UCSD-AML1 (cell line): ENCODE measurements around the gene PAFAH1B2.

Experiments used
- DNase-seq: peaks from one replicate; lab custom pipeline; 2025; ENCODE audit not compliant: unreplicated experiment; lab: John Stamatoyannopoulos, UW

The PAFAH1B2 gene

GRCh38 chr11:117187799-117188481 lies 43.9 kb downstream of the PAFAH1B2 start:
- no peak for DNase-seq

GRCh38 chr11:117188620-117189081 lies 44.6 kb downstream of the PAFAH1B2 start:
- DNase-seq: no peak

GRCh38 chr11:117189191-117189940 lies 45.3 kb downstream of the PAFAH1B2 start:
- no peak for DNase-seq

GRCh38 chr11:117189941-117190544 lies 46.0 kb downstream of the PAFAH1B2 start:
- DNase-seq: no peak

- no peak for DNase-seq
Observed at GRCh38 chr11:117191680-117192400, 47.8 kb downstream of the PAFAH1B2 start.

GRCh38 chr11:117192401-117192875 lies 48.4 kb downstream of the PAFAH1B2 start:
- no peak for DNase-seq

GRCh38 chr11:117193130-117194020 lies 49.3 kb downstream of the PAFAH1B2 start:
- DNase-seq: no peak

- no peak for DNase-seq
Observed at GRCh38 chr11:117194267-117194666, 50.2 kb downstream of the PAFAH1B2 start.

- no peak for DNase-seq
Observed at GRCh38 chr11:117195258-117195657, 51.2 kb downstream of the PAFAH1B2 start.

GRCh38 chr11:117195761-117196160 lies 51.7 kb downstream of the PAFAH1B2 start:
- no peak for DNase-seq

GRCh38 chr11:117197006-117197405 lies 52.9 kb downstream of the PAFAH1B2 start:
- no peak for DNase-seq

- no peak for DNase-seq
Observed at GRCh38 chr11:117197516-117198456, 53.7 kb downstream of the PAFAH1B2 start.

GRCh38 chr11:117198613-117199012 lies 54.5 kb downstream of the PAFAH1B2 start:
- no peak for DNase-seq

- no peak for DNase-seq
Observed at GRCh38 chr11:117199053-117199915, 55.2 kb downstream of the PAFAH1B2 start, which contains the start of gene TAGLN. TAGLN (plus strand) TSS chr11:117199370; CDS start chr11:117203014, 3,644 bp downstream.

GRCh38 chr11:117199916-117200812 lies 56.1 kb downstream of the PAFAH1B2 start:
- DNase-seq: no peak

GRCh38 chr11:117200813-117201657 lies 56.9 kb downstream of the PAFAH1B2 start:
- DNase-seq: no peak
